Body of pancreas (tissue), 4 donors: ENCODE results near the gene NEK7. TPM values are rescaled to one million over a fixed set of nuclear protein-coding genes. Genes with fewer than 3 reads are reported as not detected.
"Not testable (repeated sequence)": the region's sequence is repeated elsewhere in the genome, so short reads cannot be mapped to it uniquely, and the experiment has no call there.

Source experiments
- ATAC-seq: fragments of 150-250 bp; one replicate; pipeline ENCODE4 v1.9.1; 2016
- DNase-seq, 4 donors: peaks; one replicate each; pipeline ENCODE4 v3.0.0-alpha.2; 2019
- H3K27ac ChIP-seq, 4 donors: fragments of 200-600 bp; sonication (generic); 1 replicate in 3 of 4; 2 replicates in 1 of 4; pipeline versions ENCODE4 v1.5.1 to v1.6.1; 2016 to 2019; ENCODE audit warnings: mild to moderate bottlenecking in 1 of 4, mixed read lengths in 1 of 4, moderate library complexity in 1 of 4
- H3K27me3 ChIP-seq, 2 donors: fragments of 200-600 bp; sonication (generic); one replicate each; pipeline ENCODE4 v1.6.0; 2016; ENCODE audit warnings: mild to moderate bottlenecking in 1 of 2
- H3K36me3 ChIP-seq, 2 donors: fragments of 200-600 bp; sonication (generic); replicated peaks in 1 of 2; 2 replicates each; pipeline ENCODE4 v1.5.1; 2016; ENCODE audit warnings: low read depth in 2 of 2; ENCODE audit not compliant: insufficient read depth in 1 of 2
- H3K4me1 ChIP-seq: fragments of 200-600 bp; sonication (generic); one replicate; pipeline ENCODE4 v1.6.0; 2016
- H3K4me3 ChIP-seq, 2 donors: fragments of 200-600 bp; sonication (generic); 1 replicate in 1 of 2; 2 replicates in 1 of 2; pipeline ENCODE4 v1.5.1; 2016 to 2019
- H3K9me3 ChIP-seq, 3 donors: fragments of 200-600 bp; sonication (generic); 1 replicate in 2 of 3; 2 replicates in 1 of 3; pipeline ENCODE4 v1.5.1; 2016
- POLR2A ChIP-seq, 3 donors: fragments of 450-650 bp; IDR thresholded peaks; one replicate each; pipeline ENCODE4 v1.6.1; 2016; ENCODE audit warnings: antibody characterized with exemption in 3 of 3, mild to moderate bottlenecking in 2 of 3
- WGBS, 2 donors: methylation state at CpG; one replicate each; pipeline ENCODE4 v1.1.5; 2017; 5-methylcytosine and 5-hydroxymethylcytosine counted together
- intact Hi-C: fragments of 100-400 bp; cut with DNase I; formaldehyde crosslinking; loops from one replicate; pipeline ENCODE4 v1.15.1; 2023
- total RNA-seq, 2 donors: library from RNA; depleted of rRNA; stranded (reverse); fragments of >200 nt; gene quantifications; one replicate each; pipeline ENCODE4 v1.1.0, GENCODE V29; 2016
- TF ChIP-seq, protein P1 (sequence below), 7 experiments: fragments of 450-650 bp in 4 of 7; fragments of 200-600 bp in 3 of 7; sonication (generic) in 3 of 7; IDR thresholded peaks; one replicate each; pipeline ENCODE4 v1.5.1; 2016 to 2019; ENCODE audit warnings: antibody characterized with exemption in 7 of 7

Gene NEK7
- total RNA-seq, 2 donors from 2014 or later = 39.2 to 49.5 TPM

DNA sequence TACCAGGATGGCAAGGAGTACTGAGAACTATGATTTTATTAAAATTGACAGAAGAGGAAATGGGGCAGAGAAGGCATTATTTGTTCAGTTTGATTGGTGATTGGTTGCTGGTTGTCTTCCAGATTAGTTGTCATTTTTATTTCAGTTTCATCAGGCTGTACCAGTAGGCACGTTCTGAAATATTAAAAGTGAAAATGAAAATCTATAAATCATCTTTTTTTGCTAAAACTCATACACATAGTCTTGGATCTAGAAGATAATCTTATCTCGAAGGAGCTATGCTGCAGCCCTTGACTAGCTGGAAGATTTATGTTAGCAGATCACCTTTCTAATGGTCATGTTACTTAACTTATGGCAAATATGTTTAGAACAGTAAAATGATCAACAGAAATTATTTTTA is 29.0 kb downstream of the NEK7 start:
- Histone ChIP-seq H3K36me3 (no peaks in the 10 kb centered on the region), H3K4me1 (peaks cover 39% of the 10 kb centered on the region), H3K27ac (no peak overlapping the region), H3K27me3 (no peaks in the 10 kb centered on the region), H3K4me3 (no peak overlapping the region), H3K9me3 (no peaks in the 10 kb centered on the region)
- DNase-seq (no peak), ATAC-seq (no peak)
- no peak for TF ChIP-seq POLR2A (IDR thresholded peaks at IDR 0.05)
- TF ChIP-seq, protein P1, sequence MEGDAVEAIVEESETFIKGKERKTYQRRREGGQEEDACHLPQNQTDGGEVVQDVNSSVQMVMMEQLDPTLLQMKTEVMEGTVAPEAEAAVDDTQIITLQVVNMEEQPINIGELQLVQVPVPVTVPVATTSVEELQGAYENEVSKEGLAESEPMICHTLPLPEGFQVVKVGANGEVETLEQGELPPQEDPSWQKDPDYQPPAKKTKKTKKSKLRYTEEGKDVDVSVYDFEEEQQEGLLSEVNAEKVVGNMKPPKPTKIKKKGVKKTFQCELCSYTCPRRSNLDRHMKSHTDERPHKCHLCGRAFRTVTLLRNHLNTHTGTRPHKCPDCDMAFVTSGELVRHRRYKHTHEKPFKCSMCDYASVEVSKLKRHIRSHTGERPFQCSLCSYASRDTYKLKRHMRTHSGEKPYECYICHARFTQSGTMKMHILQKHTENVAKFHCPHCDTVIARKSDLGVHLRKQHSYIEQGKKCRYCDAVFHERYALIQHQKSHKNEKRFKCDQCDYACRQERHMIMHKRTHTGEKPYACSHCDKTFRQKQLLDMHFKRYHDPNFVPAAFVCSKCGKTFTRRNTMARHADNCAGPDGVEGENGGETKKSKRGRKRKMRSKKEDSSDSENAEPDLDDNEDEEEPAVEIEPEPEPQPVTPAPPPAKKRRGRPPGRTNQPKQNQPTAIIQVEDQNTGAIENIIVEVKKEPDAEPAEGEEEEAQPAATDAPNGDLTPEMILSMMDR (IDR thresholded peaks at IDR 0.05) = no peak
- intact Hi-C loops = no loop called here
- 17 to 36% methylated on average over 2 of the region's 2 CpGs for WGBS, 2 donors

DNA sequence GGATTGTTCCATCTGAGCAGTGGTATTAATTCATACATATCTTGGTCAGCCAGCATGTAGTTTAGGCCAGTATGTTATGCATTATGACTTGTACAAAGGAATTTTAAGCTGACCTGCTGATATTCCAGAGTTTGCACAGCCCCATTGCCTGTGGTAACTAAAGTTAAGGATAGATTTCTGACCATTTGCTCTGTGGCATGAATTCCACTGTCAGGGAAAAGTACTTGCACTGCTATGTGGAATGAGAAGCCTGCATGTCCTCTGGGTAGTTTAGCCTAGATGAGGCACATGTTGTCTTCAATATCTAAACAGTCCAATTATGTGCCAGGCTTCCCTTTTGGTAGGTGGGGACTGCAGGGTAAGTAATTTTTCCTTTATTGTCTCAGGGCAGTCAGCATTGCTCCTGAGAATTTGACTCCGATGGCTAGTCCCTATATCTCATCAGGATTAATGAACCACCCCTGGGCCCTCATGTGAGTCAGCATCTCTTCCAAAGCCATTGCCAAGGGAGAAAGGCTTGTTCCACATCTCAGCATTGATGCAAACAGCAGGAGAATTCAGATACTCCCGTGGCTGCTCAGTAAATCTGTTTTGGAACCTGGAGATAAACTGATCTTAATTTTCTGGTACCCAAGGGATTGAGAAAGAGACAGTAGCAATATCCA is 30.2 kb downstream of the NEK7 start:
- Histone ChIP-seq H3K4me1 (peaks cover 42% of the 10 kb centered on the region), H3K9me3 (no peaks in the 10 kb centered on the region), H3K27me3 (no peaks in the 10 kb centered on the region), H3K27ac (no peak overlapping the region), H3K36me3 (no peaks in the 10 kb centered on the region), H3K4me3 (no peak overlapping the region)
- DNase-seq (no peak), ATAC-seq (no peak)
- intact Hi-C loops = no loop called here
- 91 to 95% methylated on average over 2 of the region's 2 CpGs for WGBS, 2 donors
- TF ChIP-seq POLR2A (IDR thresholded peaks at IDR 0.05) = no peak
- TF ChIP-seq, protein P1 (IDR thresholded peaks at IDR 0.05) = no peak

DNA sequence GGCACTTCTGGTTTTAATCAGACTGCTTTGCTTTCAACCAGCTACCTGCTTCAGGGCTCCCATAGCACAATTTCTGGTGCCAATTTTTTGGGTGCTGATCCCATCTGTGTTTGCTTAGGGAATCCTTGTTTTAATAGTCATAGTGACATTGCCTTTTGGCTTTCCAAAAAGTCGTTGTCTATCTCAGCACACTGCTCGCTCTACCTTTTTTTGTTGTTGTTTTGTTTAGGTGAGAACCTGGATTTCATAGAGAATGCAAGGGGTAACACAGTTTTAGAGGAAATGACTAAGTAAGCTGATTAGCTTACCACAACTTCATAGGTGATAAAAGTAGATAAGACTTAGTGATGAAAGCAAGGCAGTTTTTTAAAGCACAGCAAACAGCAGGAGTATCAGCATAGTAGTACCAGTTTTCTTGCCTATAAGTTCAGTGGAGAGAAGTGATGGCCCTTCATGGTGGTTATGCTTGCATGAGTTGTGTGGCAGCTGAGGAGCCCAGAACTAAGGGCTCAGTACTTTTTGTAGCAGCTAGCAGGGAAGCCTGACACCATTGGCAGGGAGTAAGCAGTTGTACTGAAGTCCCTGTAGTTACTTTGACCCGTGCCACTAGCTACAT is 31.3 kb downstream of the NEK7 start:
- Histone ChIP-seq H3K4me1 (peaks cover 52% of the 10 kb centered on the region), H3K36me3 (no peaks in the 10 kb centered on the region), H3K27me3 (no peaks in the 10 kb centered on the region), H3K4me3 (no peak overlapping the region), H3K9me3 (no peaks in the 10 kb centered on the region), H3K27ac (no peak overlapping the region)
- 75 to 86% methylated on average over 3 of the region's 3 CpGs for whole genome bisulfite sequencing, 2 donors
- intact Hi-C loops = no loop called here
- no peak for DNase-seq
- ATAC-seq = no peak
- no peak for TF ChIP-seq POLR2A (IDR thresholded peaks at IDR 0.05)
- TF ChIP-seq, protein P1 (IDR thresholded peaks at IDR 0.05) = no peak

DNA sequence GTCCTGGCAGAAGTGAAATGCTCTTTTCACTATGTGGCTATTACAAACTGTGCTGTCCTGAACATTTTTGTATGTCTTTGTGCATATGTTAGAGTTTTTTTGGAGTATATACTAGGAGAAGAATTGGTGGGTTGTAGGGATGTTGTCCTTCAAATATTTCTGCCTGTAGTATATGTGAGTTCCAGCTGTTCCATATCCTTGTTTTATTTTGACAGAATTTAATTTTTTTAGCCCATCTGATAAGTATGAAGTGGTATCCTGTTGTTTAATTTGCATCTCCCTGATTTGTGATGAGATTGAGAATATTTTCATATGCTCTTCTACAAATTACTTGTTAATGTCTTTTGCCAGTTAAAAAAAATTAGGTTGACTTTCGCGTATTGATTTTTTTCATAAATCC is 34.3 kb downstream of the NEK7 start:
- TF ChIP-seq, protein P1 (IDR thresholded peaks at IDR 0.05) = no peak
- no peak for TF ChIP-seq POLR2A (IDR thresholded peaks at IDR 0.05)
- no peak for DNase-seq
- Histone ChIP-seq H3K4me1 (peaks cover 48% of the 10 kb centered on the region), H3K9me3 (no peaks in the 10 kb centered on the region), H3K27ac (no peak overlapping the region), H3K27me3 (no peaks in the 10 kb centered on the region), H3K36me3 (no peaks in the 10 kb centered on the region), H3K4me3 (no peak overlapping the region)
- intact Hi-C loops = no loop called here
- WGBS, 2 donors = 80 to 82% methylated on average over 2 of the region's 2 CpGs
- no peak for ATAC-seq

DNA sequence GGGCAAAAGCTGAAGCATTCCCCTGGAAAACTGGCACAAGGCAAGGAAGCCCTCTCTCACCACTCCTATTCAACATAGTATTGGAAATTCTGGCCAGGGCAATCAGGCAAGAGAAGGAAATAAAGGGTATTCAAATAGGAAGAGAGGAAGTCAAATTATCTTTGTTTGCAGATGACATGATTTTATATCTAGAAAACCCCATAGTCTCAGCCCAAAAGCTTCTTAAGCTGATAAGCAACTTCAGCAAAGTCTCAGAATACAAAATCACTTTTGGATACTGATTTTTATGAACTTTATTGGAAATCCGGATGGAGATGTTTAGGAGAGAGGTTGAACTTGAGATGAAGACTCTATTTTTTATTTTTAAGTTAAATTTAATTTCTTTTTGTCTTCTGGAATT is 37.1 kb downstream of the NEK7 start:
- ATAC-seq, intact Hi-C loops, H3K4me3 ChIP-seq, DNase-seq, H3K36me3 ChIP-seq, H3K9me3 ChIP-seq, H3K27me3 ChIP-seq, H3K27ac ChIP-seq: not testable (repeated sequence)
- peaks cover 32% of the 10 kb centered on the region for H3K4me1 ChIP-seq
- WGBS, 2 donors = 94 to 100% methylated on average over 1 of the region's 1 CpG
